GM23248 (cell line): ENCODE measurements around the gene CNRIP1.

Experiments
- EZH2 ChIP-seq: fragments of 200-600 bp; sonication (generic); IDR thresholded peaks from 2 replicates; pipeline ENCODE4 v1.6.1; 2018; ENCODE audit warnings: antibody characterized with exemption, mild to moderate bottlenecking; ENCODE audit not compliant: insufficient read depth, poor library complexity, severe bottlenecking
- EZH2phosphoT487 ChIP-seq: fragments of 200-600 bp; sonication (generic); IDR thresholded peaks from 2 replicates; pipeline ENCODE4 v1.6.1; 2018; ENCODE audit warnings: antibody characterized with exemption, moderate library complexity, mild to moderate bottlenecking, low read depth; ENCODE audit not compliant: insufficient read depth

DNA sequence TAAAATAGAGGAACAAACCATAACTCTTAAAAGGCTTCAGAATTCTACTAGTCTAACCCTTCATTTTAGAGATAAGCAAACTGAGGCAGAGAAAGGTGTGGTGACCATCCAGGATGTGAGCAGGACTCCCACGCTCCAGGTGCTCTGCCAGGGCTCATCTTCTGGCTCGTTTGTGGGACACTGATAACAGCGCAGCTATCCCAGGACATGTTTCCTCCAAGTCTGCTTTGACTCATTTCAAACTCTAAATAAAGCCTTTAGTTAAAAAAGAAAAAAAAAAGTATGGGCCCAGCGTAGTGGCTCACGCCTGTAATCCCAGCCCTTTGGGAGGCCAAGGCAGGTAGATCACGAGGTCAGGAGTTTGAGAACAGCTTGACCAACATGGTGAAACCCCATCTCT, 28.4 kb downstream of the CNRIP1 start:
- TF ChIP-seq EZH2 (no peak), EZH2phosphoT487 (no peak)
